Measurements from ENCODE around the gene ILDR1.

GRCh38 chr3:121957674-121958415, 64.2 kb downstream of the ILDR1 start:
- no peak for TF ChIP-seq CTCF (IDR thresholded peaks at IDR 0.05)
- TF ChIP-seq POLR2A (IDR thresholded peaks at IDR 0.05) = no peak
